HG03064 (cell line): ENCODE results near the gene C2CD4C.
"Not testable (repeated sequence)": the region's sequence is repeated elsewhere in the genome, so short reads cannot be mapped to it uniquely, and the experiment has no call there.

ENCODE experiments used
- ATAC-seq: cut with Tn5 transposase; IDR thresholded peaks from one replicate; pipeline ENCODE4 v1.9.1; 2021; ENCODE audit warnings: low read depth; ENCODE audit not compliant: unreplicated experiment

Gene C2CD4C

GRCh38 chr19:402786-403185 lies 6.2 kb downstream of the C2CD4C start:
- ATAC-seq, result no peak

- no peak for ATAC-seq
Measured at GRCh38 chr19:401866-402511, 7.0 kb downstream of the C2CD4C start.

GRCh38 chr19:400976-401865 lies 7.7 kb downstream of the C2CD4C start:
- no peak for ATAC-seq

- ATAC-seq, result no peak
Measured at GRCh38 chr19:399370-399769, 9.6 kb downstream of the C2CD4C start.

GRCh38 chr19:398719-399118 lies 10.2 kb downstream of the C2CD4C start:
- no peak for ATAC-seq

GRCh38 chr19:397941-398706 lies 10.8 kb downstream of the C2CD4C start:
- no peak for ATAC-seq

- no peak for ATAC-seq
Measured at GRCh38 chr19:397321-397720, 11.6 kb downstream of the C2CD4C start.

GRCh38 chr19:395467-395866 lies 13.5 kb downstream of the C2CD4C start:
- ATAC-seq, result no peak

GRCh38 chr19:394857-395256 lies 14.1 kb downstream of the C2CD4C start:
- not testable (repeated sequence) for ATAC-seq

GRCh38 chr19:393560-393959 lies 15.4 kb downstream of the C2CD4C start:
- ATAC-seq, result not testable (repeated sequence)

GRCh38 chr19:392375-392970 lies 16.5 kb downstream of the C2CD4C start:
- no peak for ATAC-seq

- no peak for ATAC-seq
Measured at GRCh38 chr19:391726-392374, 17.1 kb downstream of the C2CD4C start.

- ATAC-seq, result no peak
Measured at GRCh38 chr19:391207-391557, 17.8 kb downstream of the C2CD4C start.

GRCh38 chr19:390386-391206 lies 18.4 kb downstream of the C2CD4C start:
- ATAC-seq, result no peak

GRCh38 chr19:389935-390289 lies 19.0 kb downstream of the C2CD4C start:
- no peak for ATAC-seq

- no peak for ATAC-seq
Measured at GRCh38 chr19:389255-389934, 19.6 kb downstream of the C2CD4C start.

- ATAC-seq, result no peak
Measured at GRCh38 chr19:388691-389090, 20.3 kb downstream of the C2CD4C start.

- no peak for ATAC-seq
Measured at GRCh38 chr19:387777-388176, 21.2 kb downstream of the C2CD4C start.

GRCh38 chr19:386632-387301 lies 22.2 kb downstream of the C2CD4C start:
- not testable (repeated sequence) for ATAC-seq
